ENCODE data around the gene MSLN. TPM values are rescaled to one million over a fixed set of nuclear protein-coding genes. Genes with fewer than 3 reads are reported as not detected.
A peak's percentile ranks its signal among the peaks of the same experiment; 100 is the strongest.

MSLN gene
- total RNA-seq, 2 experiments from 2014 or later = not detected

- no peaks in the 10 kb centered on the region for H3K9me3 Mint-ChIP-seq
- TF ChIP-seq CTCF (IDR thresholded peaks at IDR 0.05) = no peak
- H3K27ac Mint-ChIP-seq = no peak overlapping the region
- no peak for DNase-seq
- POLR2A ChIA-PET = interaction anchor here (1.4 kb wide), 1 partner anchor 18 kb away, joined by 3 read pairs; no protein-coding TSS in a partner anchor
- H3K4me1 Mint-ChIP-seq (ENCODE audit: low read depth) = peaks cover 2% of the 10 kb centered on the region
- no peak overlapping the region for H3K4me3 Mint-ChIP-seq
- CTCF ChIA-PET = interaction anchor here (1.6 to 7.7 kb wide), 3 partner anchors 38 to 70 kb away, joined by 6 to 149 read pairs (median 20); partner anchors contain the start of genes CIAO3 and METRN
- no peak for ATAC-seq
- peaks cover 9% of the 10 kb centered on the region for H3K36me3 Mint-ChIP-seq (ENCODE audit: low read depth)
- no peaks in the 10 kb centered on the region for H3K27me3 Mint-ChIP-seq
- intact Hi-C loops (cut with micrococcal nuclease) = no loop called here
These were observed 22.4 kb downstream of the MSLN start for GRCh38 chr16:782766-783403.

GRCh38 chr16:783404-784161 lies 23.0 kb downstream of the MSLN start:
- DNase-seq = no peak
- Mint-ChIP-seq H3K9me3 (no peaks in the 10 kb centered on the region), H3K27me3 (no peaks in the 10 kb centered on the region), H3K4me3 (no peak overlapping the region), H3K27ac (no peak overlapping the region), H3K4me1 (ENCODE audit: low read depth) (peaks cover 2% of the 10 kb centered on the region), H3K36me3 (ENCODE audit: low read depth) (peaks cover 9% of the 10 kb centered on the region)
- no peak for ATAC-seq
- TF ChIP-seq CTCF (IDR thresholded peaks at IDR 0.05) = no peak
- POLR2A ChIA-PET = interaction anchor here (0.9 to 1.4 kb wide), 2 partner anchors 18 to 57 kb away, joined by 3 to 4 read pairs; partner anchors contain the start of gene CCDC78
- intact Hi-C loops (cut with micrococcal nuclease) = loop anchor here (2.0 kb wide), 1 partner anchor 71 kb away; no protein-coding TSS in a partner anchor
- CTCF ChIA-PET = interaction anchor here (1.6 to 7.7 kb wide), 4 partner anchors 39 to 70 kb away, joined by 6 to 149 read pairs (median 14); partner anchors contain the start of genes CIAO3 and METRN

- Mint-ChIP-seq H3K4me1 (ENCODE audit: low read depth) (peaks cover 2% of the 10 kb centered on the region), H3K4me3 (no peak overlapping the region), H3K27ac (no peak overlapping the region), H3K27me3 (no peaks in the 10 kb centered on the region), H3K36me3 (ENCODE audit: low read depth) (peaks cover 9% of the 10 kb centered on the region), H3K9me3 (no peaks in the 10 kb centered on the region)
- intact Hi-C loops (cut with micrococcal nuclease) = loop anchor here (2.0 kb wide), 1 partner anchor 72 kb away; no protein-coding TSS in a partner anchor
- CTCF ChIA-PET = interaction anchor here (1.0 to 7.7 kb wide), 17 partner anchors 8 to 271 kb away, joined by 3 to 149 read pairs (median 5); partner anchors contain the start of genes CCDC78, CIAO3 and METRN
- no peak for TF ChIP-seq CTCF (IDR thresholded peaks at IDR 0.05)
- no peak for ATAC-seq
- POLR2A ChIA-PET = interaction anchor here (0.8 to 2.0 kb wide), 4 partner anchors 45 to 109 kb away, joined by 3 to 7 read pairs (median 4); partner anchors contain the start of gene RHBDL1
- DNase-seq = no peak
These were observed 23.9 kb downstream of the MSLN start for GRCh38 chr16:784431-784830.

- no peak for ATAC-seq
- intact Hi-C loops (cut with micrococcal nuclease) = loop anchor here (2.0 kb wide), 1 partner anchor 73 kb away; no protein-coding TSS in a partner anchor
- no peak overlapping the region for H3K27ac Mint-ChIP-seq
- peaks cover 5% of the 10 kb centered on the region for H3K4me1 Mint-ChIP-seq (ENCODE audit: low read depth)
- no peaks in the 10 kb centered on the region for H3K9me3 Mint-ChIP-seq
- TF ChIP-seq CTCF (IDR thresholded peaks at IDR 0.05) = peak; percentile 87
- ChIA-PET POLR2A (interaction anchor here (0.9 to 2.0 kb wide), 6 partner anchors 18 to 70 kb away, joined by 3 to 7 read pairs (median 4); no protein-coding TSS in a partner anchor), CTCF (interaction anchor here (0.7 to 7.7 kb wide), 23 partner anchors 9 to 270 kb away, joined by 3 to 149 read pairs (median 4); partner anchors contain the start of genes CCDC78, CIAO3 and METRN)
- H3K4me3 Mint-ChIP-seq = peak overlapping the region; percentile 48
- peak; percentile 86 for DNase-seq
- H3K36me3 Mint-ChIP-seq (ENCODE audit: low read depth) = peaks cover 9% of the 10 kb centered on the region
- H3K27me3 Mint-ChIP-seq = no peaks in the 10 kb centered on the region
These were observed 25.3 kb downstream of the MSLN start for GRCh38 chr16:785563-786535.
